Immature natural killer cell (primary cell): ENCODE data around the gene ANKRD44. TPM values are rescaled to one million over a fixed set of nuclear protein-coding genes. Genes with fewer than 3 reads are reported as not detected.
A peak's percentile ranks its signal among the peaks of the same experiment; 100 is the strongest.

Source experiments
- DNase-seq, 3 donors: peaks; one replicate each; pipeline ENCODE4 v3.0.0; 2022; ENCODE audit warnings: mixed read lengths in 1 of 3
- H3K27ac Mint-ChIP-seq, 6 donors: one replicate each; pipeline ENCODE4 v1.8.0; 2020; ENCODE audit warnings: mixed read lengths in 6 of 6, mild to moderate bottlenecking in 5 of 6, inconsistent platforms in 4 of 6, moderate library complexity in 3 of 6
- H3K27me3 Mint-ChIP-seq, 3 donors: one replicate each; pipeline ENCODE4 v1.8.0; 2020 to 2021; ENCODE audit warnings: low read depth in 3 of 3, mild to moderate bottlenecking in 3 of 3, mixed read lengths in 3 of 3, moderate library complexity in 3 of 3, inconsistent platforms in 1 of 3
- H3K36me3 Mint-ChIP-seq, 3 donors: one replicate each; pipeline ENCODE4 v1.8.0; 2020; ENCODE audit warnings: mixed read lengths in 3 of 3, inconsistent platforms in 2 of 3, mild to moderate bottlenecking in 2 of 3
- H3K4me1 Mint-ChIP-seq, 2 donors: one replicate each; pipeline ENCODE4 v1.8.0; 2020; ENCODE audit warnings: inconsistent platforms in 2 of 2, mild to moderate bottlenecking in 2 of 2, mixed read lengths in 2 of 2, moderate library complexity in 1 of 2
- H3K4me3 Mint-ChIP-seq, 5 donors: one replicate each; pipeline ENCODE4 v1.8.0; 2020; ENCODE audit warnings: mild to moderate bottlenecking in 5 of 5, mixed read lengths in 5 of 5, inconsistent platforms in 3 of 5, moderate library complexity in 3 of 5
- H3K9me3 Mint-ChIP-seq, 6 donors: one replicate each; pipeline ENCODE4 v1.8.0; 2020; ENCODE audit warnings: mild to moderate bottlenecking in 6 of 6, mixed read lengths in 6 of 6, inconsistent platforms in 4 of 6, moderate library complexity in 3 of 6
- polyA plus RNA-seq, 3 donors: library from polyadenylated mRNA; unstranded; fragments of 300-500 nt; fragmentation: Illumina TruSeq; gene quantifications; one replicate each; pipeline ENCODE4 v1.2.3, GENCODE V29; 2021

The ANKRD44 gene
- polyA plus RNA-seq, 3 donors from 2014 or later = 58.0 to 125 (median 65.6) TPM

DNA sequence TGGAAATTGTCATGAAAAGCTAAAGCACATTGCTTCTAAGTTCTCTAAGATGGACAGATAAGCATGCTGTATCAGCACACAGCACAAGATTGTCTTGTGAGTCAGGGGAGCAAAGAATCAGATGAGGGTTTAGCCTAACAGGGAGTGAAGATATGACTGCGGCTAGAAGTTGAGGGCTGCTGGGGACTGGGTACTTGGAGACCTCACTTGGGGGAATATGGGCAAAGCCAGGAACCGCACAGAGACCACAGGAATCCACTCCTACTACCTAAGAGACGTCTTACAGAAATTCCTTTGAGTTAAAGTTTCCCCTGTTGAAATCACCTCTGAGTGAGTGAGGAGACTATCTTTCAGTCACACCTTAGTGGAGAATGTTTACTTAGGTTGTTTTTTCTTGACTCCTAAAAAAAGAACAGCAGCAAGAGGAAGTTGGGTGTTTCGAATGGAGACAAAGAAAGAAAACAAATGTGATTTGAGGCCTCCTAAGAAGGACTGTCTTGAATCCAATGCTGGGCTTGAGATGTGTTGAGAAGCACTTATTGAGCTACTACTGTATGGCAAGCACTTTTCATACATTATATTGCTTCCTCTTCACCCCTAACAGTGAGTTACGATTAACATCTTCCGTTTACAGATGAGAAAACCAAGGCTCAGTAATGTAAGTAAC, 100.7 kb downstream of the ANKRD44 start:
- peak overlapping the region; percentile 56 to 79 (median 64) for H3K4me3 Mint-ChIP-seq
- H3K4me1 Mint-ChIP-seq = peaks cover 98 to 100% of the 10 kb centered on the region in 2 donors
- peak in 1 of 3 donors; percentile 21 for DNase-seq
- no peaks in the 10 kb centered on the region for H3K9me3 Mint-ChIP-seq
- H3K27ac Mint-ChIP-seq = peak overlapping the region; percentile 90 to 99 (median 94)
- H3K36me3 Mint-ChIP-seq = no peaks in the 10 kb centered on the region
- peaks cover 7 to 11% (median 9%) of the 10 kb centered on the region in 3 donors for H3K27me3 Mint-ChIP-seq

DNA sequence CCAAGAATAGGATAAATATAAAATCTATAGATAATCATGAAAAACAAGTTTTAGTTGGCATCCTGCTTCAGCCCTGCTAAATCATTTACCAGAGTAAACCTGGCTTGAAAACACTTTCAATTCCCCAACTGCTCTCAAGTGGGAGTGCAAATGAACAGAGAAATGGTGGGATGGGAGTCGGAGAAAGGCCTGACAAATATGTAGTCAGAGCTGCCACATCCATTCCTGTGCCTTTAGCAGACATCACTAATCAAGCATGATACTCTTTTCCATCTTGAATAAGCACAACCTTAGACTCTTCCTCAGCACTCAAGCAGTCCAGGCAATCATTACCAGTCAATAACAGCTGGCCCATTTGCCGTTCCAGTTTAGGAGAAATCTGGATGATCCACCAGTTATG, 101.3 kb downstream of the ANKRD44 start:
- Mint-ChIP-seq H3K36me3 (no peaks in the 10 kb centered on the region), H3K4me3 (peak overlapping the region; percentile 56 to 79 (median 64)), H3K4me1 (peaks cover 99 to 100% of the 10 kb centered on the region in 2 donors), H3K9me3 (no peaks in the 10 kb centered on the region), H3K27ac (peak overlapping the region; percentile 90 to 99 (median 94)), H3K27me3 (peaks cover 7 to 11% (median 9%) of the 10 kb centered on the region in 3 donors)
- DNase-seq = no peak

DNA sequence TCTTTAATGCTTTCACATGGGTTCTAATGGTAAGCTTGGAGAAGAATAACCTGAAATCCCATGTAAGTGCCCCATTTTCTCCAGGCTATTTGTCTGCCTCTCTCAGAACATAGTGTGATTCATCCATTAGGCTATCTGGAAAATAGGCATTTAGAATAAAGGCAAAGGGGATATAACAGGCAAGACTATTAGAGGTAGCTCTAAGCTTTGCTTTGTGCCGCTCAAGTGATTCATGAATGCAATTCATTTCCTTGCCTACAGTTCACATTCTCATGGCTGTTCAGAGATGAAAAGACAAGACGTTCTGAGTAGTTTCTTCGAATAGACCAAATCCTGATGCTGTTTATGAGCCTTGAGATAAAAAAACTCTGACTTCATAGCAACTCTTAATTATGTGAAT, 101.7 kb downstream of the ANKRD44 start:
- Mint-ChIP-seq H3K4me1 (peaks cover 96 to 100% of the 10 kb centered on the region in 2 donors), H3K27me3 (peaks cover 7 to 11% (median 9%) of the 10 kb centered on the region in 3 donors), H3K4me3 (peak overlapping the region; percentile 56 to 79 (median 64)), H3K36me3 (no peaks in the 10 kb centered on the region), H3K27ac (peak overlapping the region; percentile 90 to 99 (median 94)), H3K9me3 (no peaks in the 10 kb centered on the region)
- no peak for DNase-seq

DNA sequence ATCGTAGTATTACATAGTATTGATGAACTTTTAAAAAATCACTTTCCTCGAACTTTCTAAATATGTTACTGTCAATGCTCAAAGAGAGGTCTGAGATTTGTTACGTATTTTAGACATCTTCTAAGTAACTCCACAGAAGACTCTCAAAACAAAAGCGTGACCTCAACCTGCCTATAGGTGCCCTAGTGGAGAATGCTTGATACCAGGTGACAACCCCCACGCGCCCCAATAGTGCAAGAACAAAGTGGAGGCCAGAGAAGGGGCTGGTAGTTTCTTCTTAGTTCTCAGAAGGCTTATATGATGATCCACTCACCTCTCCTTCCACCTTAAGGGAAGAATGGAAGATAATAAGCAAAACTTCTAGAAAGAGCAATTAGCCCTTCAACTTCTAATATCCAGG, 102.6 kb downstream of the ANKRD44 start:
- peaks cover 7 to 11% (median 9%) of the 10 kb centered on the region in 3 donors for H3K27me3 Mint-ChIP-seq
- peak overlapping the region; percentile 54 to 84 (median 75) for H3K4me3 Mint-ChIP-seq
- H3K4me1 Mint-ChIP-seq = peaks cover 95 to 100% of the 10 kb centered on the region in 2 donors
- peaks cover 6 to 7% (median 7%) of the 10 kb centered on the region in 3 donors for H3K36me3 Mint-ChIP-seq
- no peak for DNase-seq
- H3K27ac Mint-ChIP-seq = peak overlapping the region; percentile 94 to 99 (median 96)
- no peaks in the 10 kb centered on the region for H3K9me3 Mint-ChIP-seq

DNA sequence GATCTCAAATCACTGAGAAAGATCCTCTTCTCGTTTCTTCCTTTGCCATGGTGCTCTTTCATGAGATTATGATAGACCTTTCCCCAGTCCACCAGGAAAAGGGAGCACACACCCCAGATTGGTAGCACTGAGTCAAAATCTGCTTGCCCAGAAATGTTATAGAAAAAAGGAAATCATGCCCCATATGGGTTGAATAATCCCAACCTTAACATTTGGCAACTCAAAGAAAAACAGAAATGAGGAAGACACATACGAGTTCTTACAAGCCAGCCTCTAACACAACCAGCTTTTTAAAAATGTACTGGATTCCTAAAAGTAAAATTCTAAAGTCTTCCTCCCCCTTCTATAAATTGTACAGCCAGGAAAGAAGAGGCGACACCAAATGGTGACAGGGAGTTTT, 103.0 kb downstream of the ANKRD44 start:
- peaks cover 95 to 100% of the 10 kb centered on the region in 2 donors for H3K4me1 Mint-ChIP-seq
- H3K9me3 Mint-ChIP-seq = no peaks in the 10 kb centered on the region

DNA sequence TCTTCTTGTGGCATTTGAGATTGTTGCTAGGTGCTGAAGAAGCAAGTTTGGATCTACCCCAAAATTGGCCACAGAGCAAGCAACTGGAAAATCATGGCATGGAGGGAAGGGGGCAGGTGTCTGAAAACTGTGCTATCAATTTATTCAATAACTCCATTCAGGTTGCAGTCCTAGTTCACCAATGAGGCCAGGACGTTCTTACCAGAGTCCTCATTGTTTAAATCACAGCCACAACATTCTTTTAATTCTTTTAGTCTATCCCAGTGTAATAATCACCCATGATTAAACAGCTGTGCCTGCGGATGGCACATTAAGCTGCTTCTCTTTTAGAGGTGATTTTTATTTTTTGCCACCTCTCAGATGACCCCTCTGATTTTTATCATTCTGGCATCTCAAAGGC, 103.5 kb downstream of the ANKRD44 start:
- Mint-ChIP-seq H3K4me1 (peaks cover 94 to 100% of the 10 kb centered on the region in 2 donors), H3K36me3 (peaks cover 9 to 12% (median 10%) of the 10 kb centered on the region in 3 donors), H3K4me3 (peak overlapping the region; percentile 54 to 84 (median 75)), H3K9me3 (no peaks in the 10 kb centered on the region), H3K27me3 (peaks cover 7 to 11% (median 9%) of the 10 kb centered on the region in 3 donors), H3K27ac (peak overlapping the region; percentile 94 to 99 (median 96))
- DNase-seq = no peak

More for the DNA sequence above, 103.0 kb downstream of the ANKRD44 start:
- Mint-ChIP-seq H3K27me3 (peaks cover 7 to 11% (median 9%) of the 10 kb centered on the region in 3 donors), H3K27ac (peak overlapping the region; percentile 94 to 99 (median 96)), H3K36me3 (peaks cover 7 to 9% (median 7%) of the 10 kb centered on the region in 3 donors), H3K4me3 (peak overlapping the region; percentile 54 to 84 (median 75))
- no peak for DNase-seq

DNA sequence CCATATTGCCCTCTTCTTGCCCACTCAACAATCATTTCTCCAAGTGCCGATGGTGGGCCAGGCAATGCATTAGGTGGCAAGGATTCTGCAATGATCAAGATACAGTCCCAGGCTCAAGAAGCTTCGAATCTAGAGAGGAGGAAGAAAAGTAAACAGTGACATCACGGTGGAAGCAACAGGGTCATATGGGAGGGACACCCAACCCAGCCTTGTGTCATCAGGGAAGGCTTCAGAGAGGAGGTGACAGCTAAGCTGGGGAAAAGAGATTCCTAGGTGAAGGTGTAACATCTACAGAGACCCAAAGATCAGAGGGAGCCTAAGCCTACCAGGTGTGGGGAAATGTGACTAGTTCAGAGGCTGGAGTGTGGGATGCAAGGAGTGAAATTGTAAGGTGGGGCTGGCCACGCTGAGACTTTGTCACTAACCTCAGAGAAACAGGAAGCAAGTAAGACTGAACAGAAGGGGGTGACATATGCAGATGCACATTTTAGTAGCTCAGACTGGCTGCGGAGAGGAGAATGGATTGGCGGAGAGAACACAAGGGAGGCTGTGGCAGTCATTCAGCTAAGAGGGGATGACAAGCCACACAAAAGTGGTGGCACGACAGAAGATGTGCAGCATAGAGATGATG, 104.9 kb downstream of the ANKRD44 start:
- peaks cover 93 to 100% of the 10 kb centered on the region in 2 donors for H3K4me1 Mint-ChIP-seq
- no peaks in the 10 kb centered on the region for H3K9me3 Mint-ChIP-seq
- DNase-seq = peak; percentile 78 to 84 (median 81)
- H3K27ac Mint-ChIP-seq = peak overlapping the region; percentile 94 to 99 (median 96)
- peaks cover 11 to 17% (median 11%) of the 10 kb centered on the region in 3 donors for H3K36me3 Mint-ChIP-seq
- H3K4me3 Mint-ChIP-seq = peak overlapping the region; percentile 67 to 84 (median 80)
- H3K27me3 Mint-ChIP-seq = peaks cover 4 to 7% (median 5%) of the 10 kb centered on the region in 3 donors

DNA sequence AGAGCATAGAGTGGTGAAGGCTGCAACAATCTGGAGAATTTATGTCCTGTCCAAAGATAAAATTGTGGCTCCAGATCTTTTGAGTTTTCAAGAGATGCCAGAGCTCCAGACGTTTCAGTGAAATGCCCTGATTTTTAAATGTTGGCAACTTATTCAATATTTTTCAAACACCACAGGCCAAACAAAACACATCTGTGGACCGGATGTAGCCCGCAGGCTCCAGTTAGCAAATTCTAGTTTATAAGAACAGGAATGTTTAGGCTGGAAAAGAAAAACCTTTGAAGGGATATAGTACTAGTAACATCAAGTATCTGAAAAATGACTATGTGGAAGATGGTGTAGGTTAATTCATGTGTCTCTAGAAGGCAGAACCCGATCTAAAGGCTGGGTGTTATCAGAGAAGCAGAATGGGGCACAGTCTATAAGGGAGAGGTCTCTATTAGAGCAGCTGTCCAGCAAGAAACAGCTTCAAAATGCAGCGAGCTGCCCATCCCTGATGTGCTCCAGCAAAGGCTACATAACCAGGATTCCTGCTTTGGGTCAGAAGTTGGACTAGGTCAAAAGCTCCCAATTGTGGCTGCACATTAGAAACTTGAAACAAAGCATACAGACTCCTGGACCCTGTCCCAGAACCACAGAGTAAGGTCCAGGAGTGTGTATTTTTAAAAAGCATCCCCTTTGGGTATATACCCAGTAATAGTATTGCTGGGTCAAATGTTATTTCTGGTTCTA, 105.9 kb downstream of the ANKRD44 start:
- Mint-ChIP-seq H3K9me3 (no peaks in the 10 kb centered on the region), H3K27me3 (peaks cover 5 to 12% (median 7%) of the 10 kb centered on the region in 3 donors), H3K4me1 (peaks cover 93 to 100% of the 10 kb centered on the region in 2 donors), H3K4me3 (peak overlapping the region; percentile 67 to 84 (median 80)), H3K36me3 (peaks cover 11 to 17% (median 11%) of the 10 kb centered on the region in 3 donors), H3K27ac (peak overlapping the region; percentile 94 to 99 (median 96))
- DNase-seq = no peak

DNA sequence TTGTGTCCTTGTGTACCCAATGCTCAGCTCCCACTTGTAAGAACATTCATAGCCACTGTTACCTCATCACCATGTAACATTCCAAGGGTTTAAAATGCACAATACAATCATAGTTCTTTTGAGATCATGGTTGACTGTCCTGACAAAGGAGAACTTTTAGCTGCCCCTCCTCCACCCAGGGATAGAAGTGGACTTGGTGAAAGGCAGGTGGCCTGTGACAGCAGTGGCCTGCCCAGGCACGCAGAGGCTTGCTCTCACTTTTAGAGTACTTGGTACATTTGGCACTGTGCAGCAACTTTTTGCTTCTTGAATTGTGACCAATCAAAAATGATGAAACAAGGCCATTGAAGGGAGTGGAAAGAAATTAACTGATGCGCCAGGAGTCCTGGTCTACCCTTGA, 108.7 kb downstream of the ANKRD44 start:
- H3K4me3 Mint-ChIP-seq = peak overlapping the region in 4 of 5 donors; percentile 25 to 69 (median 64)
- peaks cover 9 to 16% (median 16%) of the 10 kb centered on the region in 3 donors for H3K27me3 Mint-ChIP-seq
- H3K4me1 Mint-ChIP-seq = peaks cover 93 to 100% of the 10 kb centered on the region in 2 donors
- DNase-seq = no peak
- peak overlapping the region; percentile 92 to 96 (median 94) for H3K27ac Mint-ChIP-seq
- H3K36me3 Mint-ChIP-seq = peaks cover 11 to 17% (median 11%) of the 10 kb centered on the region in 3 donors
- H3K9me3 Mint-ChIP-seq = no peaks in the 10 kb centered on the region

DNA sequence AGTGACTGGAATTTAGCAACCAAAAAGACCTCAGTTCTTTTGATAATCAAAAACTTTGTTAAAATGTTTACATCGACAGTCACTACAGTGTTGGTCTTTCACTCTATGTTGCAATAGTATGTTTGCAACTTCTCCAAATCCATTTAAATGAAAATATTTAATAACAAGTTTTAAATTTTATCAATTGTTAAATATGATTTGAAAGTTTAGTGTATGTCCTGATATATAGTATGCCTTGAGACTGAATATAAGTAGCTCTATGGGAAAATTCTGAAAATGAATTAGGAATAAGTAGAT, 109.9 kb downstream of the ANKRD44 start:
- peak overlapping the region; percentile 92 to 97 (median 95) for H3K27ac Mint-ChIP-seq
- no peaks in the 10 kb centered on the region for H3K9me3 Mint-ChIP-seq
- peaks cover 93 to 100% of the 10 kb centered on the region in 2 donors for H3K4me1 Mint-ChIP-seq
- H3K27me3 Mint-ChIP-seq = peaks cover 7 to 15% (median 12%) of the 10 kb centered on the region in 3 donors
- H3K4me3 Mint-ChIP-seq = peak overlapping the region; percentile 87 to 97 (median 94)
- no peak for DNase-seq
- peaks cover 11 to 17% (median 11%) of the 10 kb centered on the region in 3 donors for H3K36me3 Mint-ChIP-seq

DNA sequence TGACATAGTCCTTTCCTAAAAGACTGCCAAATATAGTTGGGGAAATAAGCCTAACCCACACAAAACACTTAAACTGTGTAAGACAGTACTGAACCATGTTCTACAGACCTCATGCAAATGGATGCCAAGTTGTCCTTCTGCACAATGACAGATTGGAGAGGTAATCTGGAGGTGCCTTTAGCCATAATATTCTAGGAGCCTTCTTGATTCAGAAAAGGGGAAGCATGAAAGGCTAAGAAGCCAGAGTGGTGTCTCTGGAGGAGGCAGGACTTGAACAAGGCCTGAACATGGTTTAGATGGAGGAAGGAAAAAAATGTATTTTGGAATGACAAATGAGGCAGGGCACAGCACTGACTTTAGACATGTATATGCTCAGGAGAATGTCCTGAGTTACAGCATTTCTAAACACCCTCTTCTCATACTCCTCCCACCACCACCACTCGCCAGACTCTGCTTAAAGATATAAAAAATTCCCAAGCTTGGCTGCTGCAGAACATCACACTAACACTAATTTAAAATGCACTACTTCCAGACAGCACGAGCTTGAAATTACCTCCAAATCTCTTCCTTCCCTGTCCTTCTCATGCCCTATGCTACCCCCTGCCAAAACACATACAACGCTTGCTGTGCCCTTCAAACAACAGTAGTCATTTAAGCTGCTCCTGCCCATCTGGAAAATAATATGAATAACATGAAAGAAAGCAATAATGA, 110.4 kb downstream of the ANKRD44 start:
- Mint-ChIP-seq H3K4me1 (peaks cover 93 to 100% of the 10 kb centered on the region in 2 donors), H3K4me3 (peak overlapping the region; percentile 87 to 97 (median 94)), H3K27ac (peak overlapping the region; percentile 92 to 97 (median 95)), H3K27me3 (peaks cover 6 to 12% (median 10%) of the 10 kb centered on the region in 3 donors), H3K9me3 (no peaks in the 10 kb centered on the region), H3K36me3 (peaks cover 11 to 17% (median 11%) of the 10 kb centered on the region in 3 donors)
- DNase-seq = no peak

DNA sequence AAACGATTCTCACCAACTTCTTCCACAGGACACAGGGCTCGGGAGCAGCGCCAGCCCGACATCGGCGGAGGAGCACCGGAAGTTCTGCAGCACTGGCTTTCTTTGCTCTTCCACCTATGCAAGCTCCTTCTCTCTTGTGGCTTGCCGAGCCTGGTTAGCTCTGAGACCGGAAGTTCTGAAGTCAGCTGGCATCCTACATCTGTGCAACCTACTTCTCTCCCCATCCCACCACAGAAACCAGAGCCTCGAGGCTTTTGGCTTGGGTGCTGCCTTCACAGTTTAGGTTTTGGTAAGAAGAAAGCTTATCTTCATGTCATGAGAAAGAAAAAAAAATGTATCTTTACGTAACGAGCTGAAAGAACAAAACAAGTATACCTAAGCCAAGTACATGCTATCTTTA, 111.7 kb downstream of the ANKRD44 start:
- Mint-ChIP-seq H3K36me3 (peaks cover 11 to 17% (median 11%) of the 10 kb centered on the region in 3 donors), H3K4me1 (peaks cover 89 to 100% of the 10 kb centered on the region in 2 donors), H3K27me3 (peaks cover 6 to 12% (median 10%) of the 10 kb centered on the region in 3 donors), H3K4me3 (peak overlapping the region; percentile 87 to 97 (median 94)), H3K27ac (peak overlapping the region; percentile 92 to 97 (median 95)), H3K9me3 (no peaks in the 10 kb centered on the region)
- peak; percentile 94 to 96 (median 94) for DNase-seq

DNA sequence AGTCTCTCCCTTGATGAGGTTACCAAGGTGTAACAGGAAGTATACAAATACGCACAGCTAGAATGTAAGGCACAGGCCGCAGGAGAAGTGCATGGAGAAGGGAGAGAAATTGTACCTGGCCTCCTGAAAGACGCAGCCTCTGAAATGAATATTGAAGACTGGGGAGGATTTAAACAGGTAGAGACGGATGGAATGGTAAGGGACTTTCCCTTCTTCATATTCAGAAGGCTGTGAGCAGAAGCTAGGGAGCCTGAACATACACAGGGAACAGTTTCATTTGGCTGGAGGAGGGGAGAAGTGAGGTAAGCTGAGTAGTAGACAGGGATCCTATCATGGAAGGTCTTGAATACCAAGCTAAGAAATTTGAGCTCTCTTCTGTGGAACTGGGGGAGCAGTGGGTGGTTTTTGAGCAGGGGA, 112.7 kb downstream of the ANKRD44 start:
- H3K27ac Mint-ChIP-seq = peak overlapping the region; percentile 92 to 97 (median 95)
- peaks cover 4 to 9% (median 5%) of the 10 kb centered on the region in 3 donors for H3K36me3 Mint-ChIP-seq
- no peaks in the 10 kb centered on the region for H3K9me3 Mint-ChIP-seq
- H3K4me3 Mint-ChIP-seq = peak overlapping the region; percentile 87 to 97 (median 94)
- peaks cover 83 to 96% of the 10 kb centered on the region in 2 donors for H3K4me1 Mint-ChIP-seq
- DNase-seq = peak in 2 of 3 donors; percentile 15 to 27
- peaks cover 6 to 12% (median 10%) of the 10 kb centered on the region in 3 donors for H3K27me3 Mint-ChIP-seq
